EL (cell line): ENCODE measurements around the gene EPHA2.
"Not testable (repeated sequence)": the region's sequence is repeated elsewhere in the genome, so short reads cannot be mapped to it uniquely, and the experiment has no call there.

Experiments
- DNase-seq: peaks from one replicate; pipeline ENCODE4 v3.0.0-alpha.2; 2016

Gene EPHA2

DNA sequence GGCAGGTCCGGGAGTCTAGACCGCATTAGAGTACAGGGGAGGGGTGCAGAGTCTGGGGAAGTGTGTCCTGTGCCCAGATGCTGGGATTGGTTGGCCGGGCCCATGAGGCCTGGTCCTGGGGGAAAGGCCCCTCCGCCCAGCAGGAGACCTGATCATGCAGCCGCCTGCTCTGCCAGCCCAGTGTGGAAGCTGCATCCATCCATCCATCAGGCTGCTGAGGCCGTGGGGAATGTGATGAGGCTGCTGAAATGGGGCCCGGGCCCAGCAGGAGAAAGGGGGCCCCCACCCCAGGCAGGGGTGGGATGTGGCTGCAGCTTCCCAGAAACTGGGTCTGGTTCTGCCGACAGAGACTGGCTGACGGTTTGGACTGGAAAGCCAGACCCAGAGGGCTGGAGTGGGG, 37.2 kb downstream of the EPHA2 start:
- DNase-seq, result no peak

DNA sequence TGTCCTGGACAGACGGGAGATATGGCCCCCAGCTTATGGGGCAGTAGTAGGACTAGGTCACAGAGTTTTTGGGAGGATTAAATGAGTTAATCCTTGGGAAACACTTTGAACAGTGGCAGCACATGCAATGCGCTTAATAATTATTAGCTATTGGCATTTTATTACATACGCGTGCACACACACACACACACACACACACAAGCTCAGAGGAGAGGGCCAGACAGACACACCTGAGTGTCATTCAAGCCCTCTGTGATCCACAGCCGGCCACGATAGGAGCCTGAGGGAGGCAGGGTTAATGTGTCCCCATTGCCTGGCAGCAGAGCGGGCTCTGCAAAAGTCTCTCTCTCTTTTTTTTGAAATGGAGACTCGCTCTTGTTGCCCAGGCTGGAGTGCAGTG, 37.9 kb downstream of the EPHA2 start:
- DNase-seq, result no peak

DNA sequence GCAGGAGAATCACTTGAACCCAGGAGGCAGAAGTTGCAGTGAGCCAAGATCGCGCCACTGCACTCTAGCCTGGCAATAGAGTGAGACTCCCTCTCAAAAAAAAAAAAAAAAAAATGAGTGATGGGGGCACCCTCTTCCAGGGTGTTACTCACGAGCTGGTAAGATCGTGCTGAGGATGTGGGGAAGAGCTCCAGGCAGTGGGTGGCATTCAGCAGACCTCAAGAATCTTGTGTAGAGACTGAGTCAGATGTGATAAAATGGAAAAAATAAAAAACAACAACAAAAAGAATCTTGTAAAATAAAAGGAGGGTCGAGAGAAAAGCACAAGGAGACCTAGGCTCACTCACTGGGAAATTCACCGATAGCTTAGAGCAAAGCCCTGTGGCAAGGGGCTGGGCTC, 38.5 kb downstream of the EPHA2 start:
- DNase-seq, result peak; percentile 57

DNA sequence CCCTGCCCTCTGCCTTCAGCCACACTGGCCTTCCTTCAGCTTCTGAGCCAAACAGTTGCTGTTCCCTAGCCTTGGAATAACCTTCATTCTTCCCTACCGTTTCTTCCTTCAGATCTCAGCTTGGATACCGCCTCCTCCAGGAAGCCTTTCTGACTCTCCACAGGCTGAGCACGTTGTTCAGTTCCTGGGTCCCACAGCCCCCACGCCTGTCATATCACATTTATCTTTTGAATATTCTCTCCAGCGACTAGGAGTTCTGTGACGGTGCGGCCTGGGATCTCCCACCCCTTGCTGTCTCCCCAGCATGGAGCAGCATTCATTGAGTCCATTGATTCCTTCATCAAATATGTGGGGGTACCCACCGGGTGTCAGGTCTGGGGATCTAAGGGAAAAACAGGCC, 39.2 kb downstream of the EPHA2 start:
- DNase-seq, result no peak

DNA sequence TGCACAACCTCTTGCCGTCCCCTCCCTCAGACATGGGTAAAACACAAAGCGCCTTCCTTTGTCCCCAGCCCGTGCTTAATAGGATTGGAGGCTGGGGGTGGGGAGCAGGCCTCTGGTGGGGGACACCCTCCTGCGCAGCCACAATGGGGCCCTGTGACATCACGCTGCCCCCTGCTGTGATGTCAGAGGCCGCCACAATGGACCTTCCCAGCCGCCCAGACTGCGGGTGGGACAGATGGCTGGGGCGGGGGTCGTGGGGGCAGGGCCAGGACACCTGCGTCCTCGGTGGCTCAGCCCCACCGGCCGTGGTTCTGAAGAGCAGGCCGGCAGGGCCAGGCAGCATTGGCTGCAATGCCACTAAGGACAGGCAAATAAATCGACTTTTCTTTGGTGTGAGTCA, 39.9 kb downstream of the EPHA2 start:
- no peak for DNase-seq

DNA sequence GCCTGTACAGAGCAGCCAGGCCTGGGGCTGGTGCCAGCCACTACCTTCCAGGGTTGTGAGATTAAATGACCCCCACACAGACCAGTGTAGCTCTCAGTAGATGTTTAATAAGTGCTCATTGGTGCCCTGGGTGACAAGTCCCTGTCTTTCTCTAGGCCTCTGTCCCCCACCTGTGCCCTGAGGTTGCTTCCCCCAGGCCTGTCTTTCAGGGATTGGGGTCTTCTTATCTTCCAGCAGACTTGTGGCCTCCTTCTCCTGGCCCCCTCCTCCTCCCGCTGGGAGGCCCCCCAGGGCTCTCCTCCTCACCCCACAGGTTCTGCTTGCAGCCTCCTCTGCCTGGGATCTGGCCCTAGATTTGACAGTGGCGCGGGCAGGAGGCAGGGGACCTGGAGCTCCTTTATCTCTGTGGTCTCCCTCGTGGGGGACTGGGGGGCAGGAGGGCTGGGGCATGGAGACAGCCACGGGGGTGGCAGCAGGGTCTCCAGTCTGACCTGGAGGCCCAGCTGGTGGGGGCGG, 40.3 kb downstream of the EPHA2 start:
- no peak for DNase-seq

DNA sequence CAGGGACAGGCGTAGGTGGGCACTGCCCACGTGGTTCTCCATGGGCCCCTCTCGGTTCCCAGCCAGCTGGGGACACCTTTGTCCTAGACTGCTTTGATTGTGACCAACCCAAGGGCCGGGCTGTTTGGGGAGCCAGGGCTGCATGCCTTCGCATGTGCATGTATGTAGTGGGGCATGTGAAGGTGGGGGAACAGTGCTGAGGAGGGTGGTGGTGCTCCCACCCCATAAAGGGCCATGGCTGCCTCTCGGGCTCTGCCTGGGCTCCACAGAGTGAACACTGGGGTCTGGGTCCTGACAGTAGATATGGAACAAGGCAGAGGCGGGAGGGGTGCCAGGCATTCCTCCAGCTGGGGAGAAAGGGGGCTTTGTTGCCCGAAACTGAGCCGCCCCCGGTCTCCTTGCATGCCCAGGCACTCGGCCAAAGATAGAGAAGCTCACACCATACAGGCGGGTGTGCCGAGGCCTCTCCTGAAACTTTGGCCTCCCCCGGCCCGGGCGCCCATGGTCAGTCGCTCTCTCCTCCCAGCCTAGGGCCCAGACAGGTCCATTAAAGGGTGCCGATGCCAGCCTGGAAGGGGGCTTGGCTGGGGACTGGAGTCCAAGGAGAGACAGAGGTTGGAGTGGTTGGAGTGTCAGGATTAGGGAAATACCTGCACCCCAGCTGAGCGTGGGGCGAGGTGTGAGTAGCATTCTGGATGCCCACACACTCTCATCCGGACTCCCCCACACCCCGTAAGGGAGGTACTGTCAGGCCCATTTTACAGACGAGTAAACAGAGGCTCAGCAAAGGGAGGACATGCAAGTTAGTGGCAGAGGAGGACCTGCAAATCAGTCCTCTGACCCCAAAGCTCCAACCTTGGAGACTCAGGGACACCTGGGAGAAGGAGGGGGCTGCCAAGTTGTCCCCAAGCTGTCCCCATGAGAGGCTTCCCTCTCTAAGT, 41.1 kb downstream of the EPHA2 start:
- DNase-seq, result no peak

DNA sequence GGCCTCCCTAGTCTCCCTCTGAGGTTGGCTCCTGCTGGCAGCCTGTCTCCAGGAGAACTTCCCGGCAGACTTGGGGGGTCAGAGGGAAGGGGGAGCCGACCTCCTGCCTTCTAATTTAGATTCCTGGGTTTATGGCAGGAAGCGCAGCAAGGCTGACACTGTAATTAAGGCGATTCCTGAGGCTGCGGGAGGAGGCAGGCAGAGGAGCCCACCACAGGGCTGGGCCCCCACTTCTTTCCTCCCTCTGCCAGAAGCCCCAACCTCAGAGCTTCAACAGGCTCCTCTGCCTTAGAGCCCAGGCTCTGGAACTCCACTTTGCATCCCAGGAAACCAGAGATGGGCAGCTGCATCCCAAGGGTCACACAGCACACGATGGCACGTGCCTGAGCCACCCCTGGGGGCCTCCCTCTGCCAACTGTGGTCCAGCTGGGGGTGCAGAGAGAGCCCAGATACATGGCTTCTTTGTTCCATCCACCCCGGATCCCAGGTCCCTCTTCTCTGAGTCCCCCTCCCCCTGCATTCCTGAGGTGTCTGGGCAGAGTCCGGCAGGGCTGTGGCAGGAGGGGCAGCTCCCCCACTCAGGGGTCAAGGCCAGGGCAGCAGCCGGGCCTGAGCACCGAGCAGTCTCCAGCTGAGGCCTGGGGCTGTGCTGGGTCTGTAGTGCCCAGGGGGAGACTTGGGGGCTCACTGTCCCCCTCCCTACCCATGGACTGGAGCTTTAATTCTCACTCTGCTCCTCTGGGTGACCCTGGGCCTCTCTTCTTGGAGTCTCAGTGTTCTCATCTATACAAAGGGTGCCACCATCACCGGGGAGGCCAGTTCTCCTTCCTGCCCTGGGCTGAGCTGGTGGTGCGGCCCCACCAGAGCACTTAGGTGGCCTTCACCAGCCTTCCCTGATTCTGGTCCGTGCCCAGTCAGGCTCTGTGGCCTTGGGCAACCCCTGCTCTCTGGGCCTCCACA, 43.0 kb downstream of the EPHA2 start:
- peak; percentile 31 for DNase-seq

DNA sequence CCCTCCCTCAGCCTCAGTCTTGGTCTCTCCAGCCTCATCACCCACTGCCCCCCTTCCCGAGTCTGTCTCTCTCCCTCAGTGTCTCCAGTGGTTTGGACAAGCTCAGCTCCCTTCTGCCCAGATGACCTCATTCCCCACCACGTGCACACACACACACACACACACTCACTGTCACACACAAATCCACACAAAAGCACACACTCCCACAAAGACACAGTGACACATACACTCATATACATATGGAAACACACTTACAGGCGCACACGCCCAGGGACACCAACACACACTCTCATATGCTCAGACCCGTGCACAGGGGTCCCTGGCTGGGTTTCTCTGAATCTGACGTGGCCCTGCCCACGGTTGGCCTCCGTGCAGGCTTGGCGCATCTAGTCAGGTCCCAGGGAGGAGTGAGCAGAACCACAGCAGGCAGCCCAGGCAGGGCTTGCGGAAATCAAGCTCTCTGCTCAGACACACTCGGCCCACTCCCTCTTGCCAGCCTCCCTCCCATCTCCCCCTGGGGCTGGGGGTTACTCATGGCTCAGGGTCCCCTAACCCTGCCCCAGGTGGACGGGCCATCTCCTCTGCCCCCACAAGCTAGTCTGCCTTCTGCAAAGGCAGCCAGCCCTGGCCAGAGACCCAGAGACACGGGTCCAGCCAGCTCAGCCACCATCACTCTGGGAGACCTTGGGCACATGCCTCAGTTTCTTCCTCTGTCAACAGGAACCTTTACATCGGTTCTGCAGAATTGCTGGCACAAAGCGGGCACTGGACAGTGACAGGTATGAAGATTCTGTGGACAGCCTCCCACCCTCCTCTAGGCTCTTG, 43.9 kb downstream of the EPHA2 start:
- peak; percentile 48 for DNase-seq

DNA sequence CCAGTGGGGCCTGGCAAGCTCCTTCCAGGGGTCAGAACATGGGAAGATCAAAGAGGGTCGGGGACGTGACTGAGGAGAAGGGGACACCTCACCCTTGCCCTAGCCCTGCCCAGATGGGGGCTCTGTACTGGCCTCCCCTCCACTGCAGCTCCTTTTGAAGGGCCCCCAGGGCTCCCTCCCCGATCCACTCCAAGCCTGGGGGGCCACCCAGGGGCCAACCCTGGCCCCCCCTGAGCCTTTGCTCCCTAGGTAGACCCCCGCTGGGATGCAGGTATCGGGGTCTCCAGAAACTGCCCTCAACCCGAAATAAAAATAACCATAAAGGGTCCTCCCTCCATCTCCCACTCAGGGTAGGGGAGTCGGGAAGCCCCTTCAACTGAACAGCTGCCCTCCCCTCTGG, 45.0 kb downstream of the EPHA2 start:
- DNase-seq, result no peak

DNA sequence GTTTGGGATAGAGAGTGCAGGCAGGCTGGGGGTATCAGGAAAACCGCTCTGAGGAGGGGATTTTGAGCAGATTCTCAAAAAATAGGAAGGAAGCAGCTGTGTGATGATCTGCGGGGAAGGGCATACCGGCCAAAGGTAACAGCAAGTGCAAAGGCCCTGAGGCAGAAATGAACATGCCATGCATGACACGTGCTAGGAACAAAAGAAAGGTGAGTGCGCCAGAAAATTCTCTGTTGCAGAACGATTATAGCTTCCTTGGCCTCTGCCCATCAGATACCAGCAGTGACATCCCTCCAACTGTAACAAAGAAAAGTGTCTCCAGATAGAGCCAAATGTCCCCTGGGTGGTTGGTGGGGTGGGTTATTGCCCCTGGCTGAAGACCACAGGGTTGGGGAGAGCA, 45.4 kb downstream of the EPHA2 start:
- DNase-seq, result no peak

DNA sequence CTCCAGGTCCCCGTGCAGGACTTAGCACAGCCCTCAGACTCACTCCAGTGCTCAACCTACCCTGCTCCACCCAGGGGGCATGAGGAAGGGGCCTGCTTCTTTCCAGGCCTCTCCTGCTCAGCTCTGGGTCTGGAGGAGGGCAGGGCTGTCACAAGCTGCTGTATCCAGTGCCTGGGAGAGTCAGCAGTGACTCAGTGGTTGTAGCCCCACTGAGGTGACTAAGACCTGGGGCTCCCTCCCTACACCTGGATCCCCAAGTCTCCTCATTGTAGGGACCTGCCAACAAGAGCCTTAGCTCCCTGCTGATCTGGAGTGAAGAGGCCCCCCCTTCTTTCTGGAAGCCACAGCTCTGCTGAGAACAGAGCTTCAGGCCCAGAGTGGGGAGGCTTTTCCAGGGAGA, 46.3 kb downstream of the EPHA2 start:
- no peak for DNase-seq

DNA sequence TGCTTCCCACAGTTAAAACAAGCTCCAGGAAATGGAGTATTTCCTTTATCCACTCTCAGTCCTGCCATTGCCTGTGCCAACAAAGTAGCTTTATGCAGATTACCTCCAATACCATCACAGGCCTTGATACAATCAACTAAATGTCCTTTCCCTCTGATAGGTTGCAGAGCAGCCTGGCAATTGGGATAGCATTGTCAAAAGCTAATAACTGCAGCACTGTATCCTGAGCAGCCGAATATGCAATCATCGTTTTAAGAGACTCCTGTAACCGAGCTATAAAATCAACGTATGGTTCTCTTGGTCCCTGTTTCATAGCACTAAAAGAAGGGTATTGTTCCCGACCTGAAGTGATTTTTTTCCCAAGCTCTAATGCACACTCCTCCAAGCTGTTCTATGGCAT, 48.8 kb downstream of the EPHA2 start:
- DNase-seq, result not testable (repeated sequence)

DNA sequence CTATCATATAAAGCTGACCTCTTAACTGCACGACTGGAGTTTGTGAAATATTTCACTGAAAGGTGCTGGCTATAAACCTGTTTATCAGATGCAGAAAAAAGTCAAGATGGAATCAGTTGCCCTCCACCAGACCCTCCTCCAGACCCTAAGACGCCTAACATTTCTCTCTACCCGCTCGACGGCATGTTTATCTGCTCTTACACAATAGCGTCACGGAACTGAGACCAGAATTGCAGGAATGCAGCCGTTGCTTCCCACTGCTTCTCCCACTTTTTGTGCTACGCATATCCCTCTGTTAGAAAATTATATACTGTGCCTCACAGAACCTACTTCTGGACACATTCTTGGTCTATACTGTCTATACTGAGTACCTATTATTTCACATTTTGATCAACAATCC, 54.2 kb downstream of the EPHA2 start:
- no peak for DNase-seq

DNA sequence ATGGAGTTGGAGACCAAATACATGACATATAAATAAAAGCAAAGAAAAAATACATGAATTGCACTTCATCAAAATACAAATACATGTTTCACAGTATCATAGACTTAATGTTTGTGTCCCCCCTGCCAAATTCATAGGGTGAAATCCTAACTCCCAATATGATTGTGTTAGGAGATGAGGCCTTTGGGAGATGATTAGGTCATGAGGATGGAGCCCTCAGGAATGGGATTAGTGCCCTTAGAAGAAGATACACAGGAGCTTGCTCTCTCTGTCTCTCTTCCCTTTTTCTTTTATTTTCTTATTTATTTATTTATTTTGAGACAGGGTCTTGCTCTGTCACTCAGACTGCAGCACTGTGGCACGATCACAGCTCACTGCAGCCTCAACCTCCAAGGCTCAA, 56.5 kb downstream of the EPHA2 start:
- DNase-seq, result no peak

DNA sequence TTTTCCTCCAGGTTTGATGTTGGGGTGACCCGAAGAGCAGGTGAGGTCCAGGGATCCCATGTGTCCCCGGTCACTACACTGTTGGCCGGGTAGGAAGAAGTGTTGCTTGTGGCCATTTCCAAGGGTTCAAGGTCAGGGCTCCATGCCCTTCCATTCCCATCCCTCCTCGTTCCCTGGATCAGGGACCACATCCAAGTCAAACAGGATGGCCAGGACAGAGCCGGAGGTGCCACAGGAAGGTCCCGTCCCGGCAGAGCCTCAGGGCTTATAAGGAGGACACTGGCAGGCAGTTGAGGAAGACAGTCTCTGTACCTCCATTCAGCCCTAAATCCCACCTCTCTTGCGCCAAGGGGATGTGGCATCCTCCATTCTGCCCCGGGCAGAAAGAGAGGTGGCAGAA, 60.4 kb downstream of the EPHA2 start:
- no peak for DNase-seq

DNA sequence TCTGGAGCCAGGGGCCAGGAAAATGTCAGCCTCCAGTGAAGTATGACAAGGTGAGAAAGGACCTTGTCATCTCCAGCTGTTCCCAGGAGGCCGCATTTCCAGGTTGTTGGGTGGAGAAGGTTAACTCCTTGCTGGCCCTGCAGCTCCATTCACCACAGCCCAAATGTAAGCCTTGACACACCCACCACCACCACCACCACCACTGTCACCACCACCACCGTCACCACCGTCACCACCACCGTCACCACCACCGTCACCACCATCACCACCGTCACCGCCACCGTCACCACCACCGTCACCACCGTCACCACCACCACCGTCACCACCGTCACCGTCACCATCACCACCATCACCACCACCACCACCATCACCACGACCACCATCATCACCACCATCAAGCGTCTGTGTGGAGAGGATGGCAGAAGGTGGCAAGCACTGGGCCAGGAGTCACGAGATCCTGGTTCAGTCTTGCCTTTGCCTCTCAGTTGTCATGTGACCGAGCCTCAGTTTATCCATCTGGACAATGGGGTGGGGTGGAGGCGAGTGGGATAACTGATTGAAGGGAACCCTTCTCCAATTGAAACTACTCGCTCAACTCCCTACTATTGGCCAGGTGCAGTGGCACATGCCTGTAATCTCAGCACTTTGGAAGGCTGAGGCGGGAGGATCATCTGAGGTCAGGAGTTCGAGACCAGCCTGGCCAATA, 61.3 kb downstream of the EPHA2 start:
- no peak for DNase-seq

DNA sequence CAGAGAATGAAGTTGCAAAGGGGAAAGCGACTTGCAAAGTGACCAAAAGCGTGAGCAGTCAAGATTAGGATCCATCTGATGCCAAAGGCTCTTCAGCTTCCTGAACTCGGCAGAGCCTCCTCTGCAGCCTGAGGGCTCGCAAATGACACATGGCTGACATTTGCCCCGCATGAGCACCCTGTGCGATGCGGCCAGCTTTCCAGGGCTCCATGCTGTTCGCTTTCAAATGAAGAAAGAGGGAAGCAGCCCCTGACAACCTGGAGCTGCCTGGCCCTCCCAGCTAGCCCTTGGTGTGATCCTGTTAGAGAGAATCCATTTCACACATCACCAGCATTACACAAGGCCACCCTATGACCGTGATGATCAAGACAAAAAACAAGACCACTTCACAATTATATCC, 62.3 kb downstream of the EPHA2 start:
- DNase-seq, result no peak

DNA sequence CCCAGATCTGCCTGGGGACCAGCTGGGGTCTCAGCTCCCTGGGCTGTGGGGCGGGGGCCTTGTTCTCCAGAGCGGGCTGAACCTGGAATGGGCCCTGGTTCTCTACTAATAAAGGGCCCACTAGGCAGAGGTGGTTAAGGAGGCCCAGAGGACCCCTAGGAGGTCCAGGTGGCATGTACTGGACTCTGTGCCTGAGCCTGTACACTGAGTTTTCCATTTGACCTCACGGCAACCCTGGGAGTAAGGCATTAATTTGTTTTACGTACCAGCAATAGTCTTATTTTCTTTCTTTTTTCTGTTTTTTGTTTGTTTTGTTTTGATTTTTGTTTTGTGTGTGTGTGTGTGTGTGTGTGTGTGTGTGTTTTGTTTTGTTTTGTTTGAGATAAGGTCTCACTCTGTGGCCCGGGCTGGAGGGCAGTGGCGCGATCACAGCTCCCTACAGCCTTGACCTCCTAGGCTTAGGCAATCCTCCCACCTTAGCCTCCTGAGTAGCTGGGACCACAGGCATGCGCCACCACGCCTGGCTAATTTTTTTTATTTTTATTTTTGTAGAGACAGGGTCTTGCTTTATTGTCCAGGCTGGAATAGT, 62.9 kb downstream of the EPHA2 start:
- no peak for DNase-seq

DNA sequence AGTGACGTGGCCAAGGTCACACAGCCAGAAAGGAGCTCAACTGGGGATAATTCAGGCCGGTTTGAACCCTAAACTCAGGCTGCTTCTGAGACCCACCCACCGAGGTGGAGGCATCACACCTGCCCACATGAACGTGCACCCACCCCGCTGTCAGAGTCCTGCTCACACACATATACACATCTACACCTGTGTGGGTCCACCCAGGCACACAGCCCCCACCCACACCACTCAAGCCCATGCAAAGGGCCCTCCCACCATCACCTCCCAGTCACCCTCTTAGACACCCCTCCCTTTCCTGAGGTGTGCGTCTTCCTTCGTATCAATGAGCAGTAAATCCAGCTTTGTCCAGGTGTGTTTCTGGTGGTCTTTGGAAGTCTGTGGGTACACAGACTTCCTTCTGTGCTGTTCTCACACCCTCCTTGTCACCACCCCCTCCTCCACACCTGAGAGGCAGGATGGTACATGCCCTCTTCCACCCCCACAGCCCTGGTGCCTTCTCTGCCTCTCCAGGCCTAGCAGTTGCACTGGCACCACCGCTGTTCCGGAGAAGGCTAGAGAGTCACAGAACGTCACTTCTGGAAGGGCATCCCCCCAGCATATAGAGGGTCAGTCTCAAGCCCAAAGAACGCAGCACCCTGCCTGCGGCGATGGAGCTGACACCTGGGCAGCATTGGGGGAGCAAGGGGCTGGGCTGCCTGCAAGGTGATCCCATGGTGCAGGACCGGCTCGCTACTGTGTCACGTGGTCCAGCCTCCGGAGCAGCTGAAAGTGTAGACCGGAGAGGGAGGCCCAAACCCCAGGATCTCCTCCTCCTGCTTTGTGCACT, 63.6 kb downstream of the EPHA2 start:
- no peak for DNase-seq

DNA sequence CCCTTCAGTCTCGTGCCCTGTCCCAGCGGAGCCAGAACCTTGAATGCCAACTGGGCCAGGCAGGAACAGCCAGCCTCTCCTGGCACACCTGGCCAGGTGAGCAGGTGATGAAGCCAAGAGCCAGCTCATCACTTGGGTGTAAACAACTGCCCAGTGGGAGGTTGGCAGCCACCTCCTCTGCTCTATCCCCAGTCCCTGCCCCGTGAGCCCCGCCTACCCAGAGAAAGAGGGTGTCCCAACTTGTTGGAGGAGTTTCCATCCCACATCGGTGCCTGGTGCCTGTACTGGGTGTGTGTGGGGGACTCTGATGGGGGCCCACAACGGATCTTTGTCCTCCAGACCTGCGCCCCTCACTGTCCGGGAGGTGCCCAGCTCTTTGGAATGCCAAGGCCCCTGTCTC, 64.6 kb downstream of the EPHA2 start:
- DNase-seq, result no peak
